ENCODE measurements around the gene DOCK10.

DNA sequence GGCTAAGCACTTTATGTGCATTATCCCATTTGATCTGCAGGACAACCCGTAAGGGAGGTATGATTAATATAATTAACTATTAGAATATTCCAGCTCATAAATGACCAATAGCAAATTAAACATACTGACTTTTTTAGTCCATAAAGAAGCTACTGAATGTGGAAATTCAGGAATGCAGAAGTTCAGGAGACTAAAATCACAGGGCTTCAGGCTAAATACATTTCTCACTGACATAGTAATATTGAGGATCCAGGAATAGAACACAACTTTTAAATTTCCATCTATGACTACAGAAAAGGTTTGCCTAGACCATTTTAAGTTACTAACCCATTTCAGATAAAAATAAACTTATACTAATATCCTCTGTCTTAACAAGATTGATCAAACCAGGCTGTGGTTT is 228.7 kb downstream of the DOCK10 start:
- TF ChIP-seq, protein P1, sequence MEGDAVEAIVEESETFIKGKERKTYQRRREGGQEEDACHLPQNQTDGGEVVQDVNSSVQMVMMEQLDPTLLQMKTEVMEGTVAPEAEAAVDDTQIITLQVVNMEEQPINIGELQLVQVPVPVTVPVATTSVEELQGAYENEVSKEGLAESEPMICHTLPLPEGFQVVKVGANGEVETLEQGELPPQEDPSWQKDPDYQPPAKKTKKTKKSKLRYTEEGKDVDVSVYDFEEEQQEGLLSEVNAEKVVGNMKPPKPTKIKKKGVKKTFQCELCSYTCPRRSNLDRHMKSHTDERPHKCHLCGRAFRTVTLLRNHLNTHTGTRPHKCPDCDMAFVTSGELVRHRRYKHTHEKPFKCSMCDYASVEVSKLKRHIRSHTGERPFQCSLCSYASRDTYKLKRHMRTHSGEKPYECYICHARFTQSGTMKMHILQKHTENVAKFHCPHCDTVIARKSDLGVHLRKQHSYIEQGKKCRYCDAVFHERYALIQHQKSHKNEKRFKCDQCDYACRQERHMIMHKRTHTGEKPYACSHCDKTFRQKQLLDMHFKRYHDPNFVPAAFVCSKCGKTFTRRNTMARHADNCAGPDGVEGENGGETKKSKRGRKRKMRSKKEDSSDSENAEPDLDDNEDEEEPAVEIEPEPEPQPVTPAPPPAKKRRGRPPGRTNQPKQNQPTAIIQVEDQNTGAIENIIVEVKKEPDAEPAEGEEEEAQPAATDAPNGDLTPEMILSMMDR (IDR thresholded peaks at IDR 0.05) = no peak
- TF ChIP-seq POLR2A (IDR thresholded peaks at IDR 0.05) (no peak), EP300 (IDR thresholded peaks at IDR 0.05) (no peak)
